Measurements from ENCODE around the gene PPT2.
A peak's percentile ranks its signal among the peaks of the same experiment; 100 is the strongest.

The PPT2 gene

DNA sequence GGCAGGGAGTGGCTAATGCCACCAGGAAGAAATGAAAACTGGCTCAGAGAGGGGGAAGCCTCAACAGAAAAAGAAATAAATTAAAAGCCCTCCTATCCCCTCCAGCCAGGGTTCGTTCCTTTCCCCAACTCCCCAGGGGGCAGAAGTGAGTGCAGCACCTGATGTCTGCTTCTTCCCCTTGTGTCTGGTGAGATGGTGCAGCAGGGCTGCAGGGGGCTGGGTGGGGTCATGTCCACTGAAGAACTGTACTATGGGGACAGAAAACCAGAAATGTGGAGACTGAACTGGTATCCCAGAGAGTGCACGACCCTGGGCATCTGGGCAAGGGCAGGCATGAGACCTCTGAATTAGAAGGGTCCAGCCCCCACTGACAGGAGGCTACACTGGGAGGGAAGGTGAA lies 14.4 kb downstream of the PPT2 start:
- peak in 1 of 42 donors; percentile 40 for DNase-seq
- intact Hi-C loops (cut with DNase I), result no loop called here

DNA sequence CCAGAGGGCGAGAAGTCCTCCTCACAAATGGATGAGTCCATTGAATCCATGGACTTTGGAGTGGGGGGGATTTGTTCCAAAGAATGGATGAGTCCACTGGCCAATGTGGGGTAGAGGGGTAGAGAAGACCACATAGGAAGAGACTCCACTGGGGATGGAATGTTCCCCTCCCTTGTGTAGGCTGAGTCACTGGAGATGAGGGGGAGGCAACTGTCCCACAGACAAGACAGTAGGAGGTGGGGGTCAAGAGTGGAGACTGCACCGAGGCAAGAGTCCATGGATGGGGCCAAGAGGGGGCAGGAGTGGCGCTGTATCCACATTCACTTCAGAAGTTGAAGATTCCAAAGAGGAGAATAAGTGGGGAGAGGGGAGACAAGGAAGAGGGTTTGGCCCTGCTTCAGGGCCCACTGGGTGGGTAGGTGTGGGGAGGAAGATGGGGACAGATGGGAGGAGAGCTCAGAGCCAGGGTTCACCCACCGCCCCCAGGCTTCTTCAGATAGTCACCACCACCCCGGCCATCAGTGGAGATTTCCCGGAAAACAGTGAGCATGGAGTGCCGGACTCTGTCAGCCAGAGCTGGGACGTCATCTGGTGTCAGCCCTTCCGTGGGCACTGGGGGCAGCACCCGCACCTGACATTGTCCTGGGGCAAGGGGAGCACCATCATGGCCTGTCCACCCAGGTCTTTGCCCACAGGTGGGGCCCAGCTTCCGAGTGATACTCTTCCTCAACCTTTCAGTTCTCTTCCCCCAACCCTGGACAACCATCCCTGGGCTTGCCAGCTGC lies 15.1 kb downstream of the PPT2 start:
- intact Hi-C loops (cut with DNase I), result no loop called here
- peak in 2 of 42 donors; percentile 17 to 27 for DNase-seq

DNA sequence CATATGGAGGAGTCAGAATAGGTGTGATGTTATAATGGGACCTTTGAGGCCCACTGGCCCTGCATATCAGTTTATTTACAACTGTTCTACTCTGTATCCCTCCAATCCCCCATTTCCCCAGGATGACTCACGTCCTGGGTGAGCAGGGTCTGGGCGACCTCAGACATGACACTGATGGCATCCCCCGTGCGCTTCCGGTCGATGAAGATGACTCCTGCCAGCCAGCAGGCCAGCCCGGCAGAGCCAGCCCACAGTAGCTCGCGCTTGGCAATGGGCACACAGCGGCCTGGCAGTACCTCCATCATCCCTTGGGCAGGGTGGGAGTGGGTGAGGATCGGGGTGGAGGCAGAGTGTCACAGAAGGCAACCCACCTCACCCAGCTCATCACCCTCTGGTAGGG lies 16.4 kb downstream of the PPT2 start:
- intact Hi-C loops (cut with DNase I), result no loop called here
- no peak for DNase-seq

DNA sequence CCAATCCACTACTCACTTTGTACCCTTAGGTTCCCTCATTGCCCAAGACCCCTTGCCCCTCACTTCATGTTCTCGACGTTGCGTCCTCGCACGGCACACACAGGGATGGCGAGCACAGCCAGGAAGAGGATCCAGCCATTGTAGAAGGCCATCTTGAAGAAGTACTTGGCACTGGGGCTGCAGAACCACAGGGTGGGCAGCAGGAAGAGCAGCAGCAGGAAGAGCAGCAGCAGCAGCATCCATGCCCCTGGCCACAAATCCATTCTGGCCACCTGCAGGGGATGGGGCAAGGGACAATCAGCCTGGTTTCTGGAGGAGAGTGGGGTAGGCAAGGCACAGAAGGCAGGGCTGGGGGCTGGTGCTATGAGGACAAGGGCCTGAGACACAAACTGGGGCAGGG lies 17.3 kb downstream of the PPT2 start:
- DNase-seq, result no peak
- intact Hi-C loops (cut with DNase I), result no loop called here

DNA sequence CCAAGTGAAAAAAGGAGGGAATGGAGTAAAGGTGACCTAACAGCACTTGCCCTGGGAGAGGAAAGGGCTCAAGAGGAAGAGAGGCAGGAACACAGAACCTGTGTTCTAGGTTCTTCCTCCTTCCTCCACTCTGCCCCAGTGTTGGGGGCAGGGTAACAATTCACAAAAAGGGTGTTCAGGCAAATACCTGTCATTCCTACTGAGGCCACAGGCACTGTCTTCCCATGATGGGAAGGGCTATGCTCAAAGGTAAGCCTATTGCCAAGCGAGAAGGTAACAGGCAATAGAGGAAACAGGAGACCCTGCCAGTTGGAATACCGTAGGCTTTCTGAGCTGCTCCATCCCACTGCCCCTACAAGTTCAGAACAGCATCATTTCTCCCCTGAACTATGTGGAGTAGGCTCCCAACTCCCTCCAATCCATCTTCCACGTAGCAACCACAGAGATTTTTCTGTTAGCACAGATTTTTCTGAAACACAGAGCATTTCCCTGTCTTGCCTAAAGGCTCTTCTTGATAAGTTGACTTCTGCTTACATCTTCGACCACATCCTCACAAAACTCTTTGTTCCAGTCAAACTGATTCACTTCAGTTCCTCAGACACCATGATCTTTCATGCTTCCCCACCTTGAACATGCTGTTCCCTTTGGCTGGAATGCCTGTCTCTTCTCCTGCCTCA lies 19.2 kb downstream of the PPT2 start:
- no peak for DNase-seq
- intact Hi-C loops (cut with DNase I), result no loop called here

DNA sequence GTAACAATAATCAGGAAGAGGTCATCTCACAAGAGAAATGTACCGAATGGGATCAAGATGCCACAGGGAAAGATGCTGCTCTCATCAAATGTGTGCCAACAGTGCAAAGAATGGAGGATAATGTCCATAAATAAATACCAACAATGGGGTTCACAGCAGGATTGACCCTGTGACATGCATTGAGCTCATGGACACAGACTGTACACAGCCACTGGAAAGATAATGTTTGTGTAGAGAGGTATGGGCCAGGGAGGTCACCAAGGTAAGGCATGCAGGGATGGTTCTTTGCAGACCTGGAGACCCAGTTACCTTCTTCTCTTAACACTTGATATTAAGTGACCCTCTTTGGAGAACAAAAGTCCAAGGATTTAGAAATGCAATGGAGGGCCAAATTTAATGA lies 20.5 kb downstream of the PPT2 start:
- intact Hi-C loops (cut with DNase I), result no loop called here
- DNase-seq, result no peak

DNA sequence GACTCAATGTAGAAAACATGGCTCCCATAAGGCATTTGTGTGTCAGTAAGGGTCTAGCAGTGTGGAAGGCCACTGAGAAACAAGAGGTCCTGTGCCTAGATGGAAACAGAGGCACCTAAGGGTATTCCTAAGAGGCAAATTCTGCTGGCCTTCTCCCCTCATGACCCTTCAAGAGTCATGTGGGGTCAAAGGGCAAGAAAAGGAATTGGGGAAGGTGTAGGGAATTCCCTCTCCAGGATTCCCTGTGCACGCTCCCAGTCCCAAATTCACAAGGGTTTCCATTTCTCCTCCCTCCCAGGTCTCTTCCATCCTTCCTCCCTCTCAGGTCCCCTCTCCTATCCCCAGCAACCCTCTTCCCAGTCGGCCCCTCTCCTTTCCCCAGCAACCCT lies 21.4 kb downstream of the PPT2 start:
- intact Hi-C loops (cut with DNase I), result no loop called here
- no peak for DNase-seq

DNA sequence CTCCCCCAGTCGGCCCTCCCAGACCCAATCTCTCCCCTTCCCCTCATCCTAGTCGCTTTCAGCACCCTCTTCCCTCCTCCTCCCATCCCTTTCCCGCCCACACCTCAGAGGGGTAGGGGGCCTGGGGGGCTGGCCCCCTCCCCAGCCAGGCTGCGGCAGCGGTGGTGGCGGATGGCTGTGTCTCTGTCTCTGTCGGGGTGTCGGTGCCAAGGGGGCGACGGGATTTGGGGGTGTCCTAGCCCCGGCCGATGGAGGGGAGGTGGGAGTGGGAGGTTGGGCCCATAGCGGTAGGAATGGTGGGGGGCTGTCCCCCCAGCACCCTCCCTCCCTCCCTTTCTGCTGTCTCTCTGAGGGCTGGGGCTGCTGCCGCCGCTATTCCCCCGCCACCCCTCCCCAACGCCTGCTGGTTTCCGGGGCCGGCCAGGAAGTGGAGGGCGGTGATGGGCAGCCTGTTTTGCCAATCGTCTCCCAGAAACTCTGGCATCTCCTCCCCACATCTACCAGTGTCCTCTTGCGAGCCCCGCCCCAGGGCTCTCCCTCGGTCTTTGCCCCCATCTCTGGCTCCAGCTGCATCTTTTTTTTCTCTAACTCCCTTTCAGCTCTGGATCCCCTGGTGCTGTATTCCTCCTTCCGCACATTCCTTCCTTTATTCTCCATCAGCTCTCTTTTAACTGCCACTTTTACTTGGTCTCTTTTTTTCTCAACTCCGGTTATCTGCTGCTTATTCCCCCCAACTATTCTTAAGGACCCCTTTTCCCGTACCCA lies 22.0 kb downstream of the PPT2 start, which contains the start of gene AGPAT1:
AGPAT1 (minus strand) TSS at position 374 of the 765 bp plus-strand sequence. CDS start 4,588 bp downstream, outside the sequence.
- intact Hi-C loops (cut with DNase I), result no loop called here
- peak; percentile 98 to 100 (median 99) for DNase-seq

DNA sequence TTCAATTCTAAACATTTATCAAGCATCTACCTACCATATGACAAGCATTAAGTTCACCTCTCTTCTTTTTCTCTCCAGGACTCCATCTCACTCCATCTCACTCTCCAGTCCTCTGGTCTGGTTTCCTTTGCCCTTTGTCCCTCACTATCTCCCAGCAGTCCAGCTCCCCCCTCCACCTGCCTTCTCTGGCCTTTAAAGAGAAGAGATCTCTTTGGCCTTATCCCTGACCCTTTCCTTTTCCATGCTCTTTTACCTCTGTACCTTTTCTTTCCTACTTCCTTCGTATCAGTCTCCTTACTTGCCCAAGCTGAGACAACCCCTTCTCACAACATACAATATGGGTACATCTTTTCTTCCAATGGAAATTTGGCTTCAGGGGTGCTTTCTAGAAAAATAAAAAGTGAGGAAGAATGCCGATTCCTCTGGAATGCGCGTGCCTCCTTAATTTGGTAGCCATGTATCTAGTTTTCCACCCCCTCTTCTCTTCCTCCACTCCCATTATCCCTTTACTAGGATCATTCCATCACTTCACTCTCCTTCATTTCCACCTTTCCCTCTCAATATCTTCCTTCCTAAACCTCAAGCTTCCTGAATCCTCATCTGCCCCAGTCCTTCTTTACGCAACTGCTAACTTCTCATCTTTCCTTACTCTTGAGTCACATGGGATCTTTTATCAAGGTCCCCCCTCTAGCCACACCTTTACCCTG lies 22.7 kb downstream of the PPT2 start:
- intact Hi-C loops (cut with DNase I), result no loop called here
- peak in 1 of 42 donors; percentile 21 for DNase-seq

DNA sequence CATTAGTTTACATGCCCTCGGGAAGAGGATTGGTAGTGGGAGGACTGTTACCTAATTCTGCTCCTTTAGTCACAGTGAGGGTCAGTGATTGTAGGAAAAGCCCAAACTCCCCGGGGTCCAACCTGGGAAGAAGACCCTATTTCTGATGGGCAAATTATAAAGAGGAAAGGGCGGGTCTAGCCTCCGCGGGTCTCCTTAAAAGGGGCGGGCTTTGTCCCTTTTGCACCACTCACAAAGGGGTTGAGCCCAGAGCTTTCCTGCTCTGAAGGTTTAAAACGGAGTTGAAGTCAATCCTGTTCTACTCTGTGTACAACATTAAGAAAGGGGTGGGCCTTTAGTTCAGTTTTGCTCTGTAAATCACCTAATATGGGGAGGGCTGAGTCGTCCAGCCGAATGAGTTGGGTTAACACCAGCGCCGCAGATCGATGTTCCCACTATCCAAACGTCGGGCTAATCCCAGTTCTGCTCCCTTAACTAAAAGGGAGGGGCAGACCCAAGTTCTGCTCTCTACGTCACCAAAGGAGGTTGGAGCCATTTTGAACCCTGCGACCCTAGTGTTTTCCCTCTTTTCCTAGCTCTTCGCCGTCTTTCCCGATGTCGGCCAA lies 23.3 kb downstream of the PPT2 start:
- DNase-seq, result peak in 10 of 42 donors; percentile 38 to 65 (median 49)
- intact Hi-C loops (cut with DNase I), result no loop called here

DNA sequence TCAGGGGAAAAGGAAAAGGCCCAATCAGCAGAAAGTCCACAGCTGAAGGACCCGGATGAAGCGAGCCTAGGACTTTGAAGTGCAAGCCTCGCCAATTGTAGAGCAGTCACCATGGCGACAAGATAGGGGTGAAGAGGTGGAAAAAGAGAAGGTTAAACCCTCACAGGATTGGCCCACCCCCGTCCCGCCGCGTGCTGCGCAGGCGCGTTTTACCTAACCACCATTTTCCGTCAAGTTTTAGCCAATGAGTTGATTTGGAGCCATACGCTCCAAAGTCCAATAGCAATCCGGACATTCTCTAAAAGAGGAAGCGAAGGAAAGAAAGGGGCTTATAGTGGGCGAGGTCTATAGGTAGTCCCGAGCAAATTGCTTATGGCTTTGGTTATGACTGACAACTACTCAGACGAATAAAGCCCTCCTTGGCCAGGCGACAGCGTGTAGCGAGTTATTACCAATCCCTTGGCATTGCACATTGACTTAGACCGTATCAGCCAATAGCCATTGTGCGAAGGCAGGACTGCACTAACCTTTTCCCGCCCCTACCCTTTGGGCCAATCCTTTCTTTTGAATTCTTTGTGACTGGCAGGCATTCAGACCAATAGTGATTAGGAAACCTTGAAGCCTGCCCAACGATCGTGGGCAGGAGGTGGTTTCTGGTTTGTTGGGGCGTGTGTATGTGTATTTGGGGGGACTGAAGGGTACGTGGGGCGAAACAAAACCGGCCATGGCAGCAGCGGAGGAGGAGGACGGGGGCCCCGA lies 24.0 kb downstream of the PPT2 start, which contains the start of gene RNF5:
RNF5 (plus strand) TSS at position 618 of the 759 bp plus-strand sequence; CDS start at position 725, 107 bp downstream.
- peak; percentile 88 to 100 (median 96) for DNase-seq
- intact Hi-C loops (cut with DNase I), result no loop called here

DNA sequence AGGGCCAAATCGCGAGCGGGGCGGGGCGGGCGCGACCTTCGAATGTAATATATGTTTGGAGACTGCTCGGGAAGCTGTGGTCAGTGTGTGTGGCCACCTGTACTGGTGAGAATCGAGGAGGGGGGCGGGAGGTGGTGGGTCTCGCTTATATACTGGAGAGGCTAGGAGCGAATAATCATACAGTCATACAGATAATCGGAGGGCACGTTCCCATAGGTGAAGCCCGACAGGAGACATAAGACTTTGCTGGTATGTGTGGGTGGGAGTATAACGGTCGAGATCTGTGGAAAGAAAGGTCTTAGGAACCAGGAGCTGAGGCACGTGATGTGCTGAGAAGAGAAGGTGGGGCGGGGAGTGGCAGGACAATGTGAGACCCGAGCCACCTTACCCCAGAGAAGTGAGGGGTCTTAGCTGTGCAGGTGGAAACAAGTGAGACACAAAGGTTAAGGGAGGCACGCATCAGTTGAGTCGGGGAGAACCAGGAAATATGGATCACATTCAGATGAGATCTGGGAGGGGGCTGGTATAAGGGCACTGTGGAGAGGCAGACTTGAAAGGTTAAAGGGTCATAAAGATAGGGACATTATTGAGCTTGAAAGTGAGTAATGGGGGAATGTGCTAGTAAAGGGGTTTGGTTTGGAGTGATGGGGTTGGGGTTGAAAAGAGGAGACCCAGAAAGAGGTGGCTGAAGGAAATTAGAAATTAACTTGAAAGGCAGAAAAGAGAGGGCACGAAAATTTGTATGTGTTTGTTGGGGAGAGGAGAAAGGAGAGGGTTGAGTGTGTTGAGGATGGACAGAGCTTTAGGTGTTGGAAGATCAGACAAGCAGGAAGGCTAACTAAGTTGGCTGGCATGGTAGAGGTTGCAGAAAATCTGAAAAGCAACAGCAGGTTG lies 24.9 kb downstream of the PPT2 start:
- intact Hi-C loops (cut with DNase I), result no loop called here
- no peak for DNase-seq

DNA sequence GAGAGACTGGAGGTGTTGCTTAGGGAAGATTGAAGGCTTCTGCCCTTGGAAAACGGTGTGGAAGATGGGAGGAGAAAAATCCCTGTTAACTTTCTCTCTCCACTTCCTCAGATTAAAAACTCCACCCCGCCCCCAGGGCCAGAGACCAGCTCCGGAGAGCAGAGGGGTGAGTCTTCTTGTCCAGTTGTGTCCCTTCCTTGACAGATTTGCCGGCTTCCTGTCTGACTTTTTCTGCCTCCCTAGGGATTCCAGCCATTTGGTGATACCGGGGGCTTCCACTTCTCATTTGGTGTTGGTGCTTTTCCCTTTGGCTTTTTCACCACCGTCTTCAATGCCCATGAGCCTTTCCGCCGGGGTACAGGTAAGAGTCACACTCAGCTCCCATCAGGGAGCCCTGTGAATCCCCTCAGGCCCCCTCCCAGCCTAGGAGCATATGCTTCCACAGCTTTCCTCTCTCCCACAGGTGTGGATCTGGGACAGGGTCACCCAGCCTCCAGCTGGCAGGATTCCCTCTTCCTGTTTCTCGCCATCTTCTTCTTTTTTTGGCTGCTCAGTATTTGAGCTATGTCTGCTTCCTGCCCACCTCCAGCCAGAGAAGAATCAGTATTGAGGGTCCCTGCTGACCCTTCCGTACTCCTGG lies 25.9 kb downstream of the PPT2 start:
- intact Hi-C loops (cut with DNase I), result no loop called here
- no peak for DNase-seq

DNA sequence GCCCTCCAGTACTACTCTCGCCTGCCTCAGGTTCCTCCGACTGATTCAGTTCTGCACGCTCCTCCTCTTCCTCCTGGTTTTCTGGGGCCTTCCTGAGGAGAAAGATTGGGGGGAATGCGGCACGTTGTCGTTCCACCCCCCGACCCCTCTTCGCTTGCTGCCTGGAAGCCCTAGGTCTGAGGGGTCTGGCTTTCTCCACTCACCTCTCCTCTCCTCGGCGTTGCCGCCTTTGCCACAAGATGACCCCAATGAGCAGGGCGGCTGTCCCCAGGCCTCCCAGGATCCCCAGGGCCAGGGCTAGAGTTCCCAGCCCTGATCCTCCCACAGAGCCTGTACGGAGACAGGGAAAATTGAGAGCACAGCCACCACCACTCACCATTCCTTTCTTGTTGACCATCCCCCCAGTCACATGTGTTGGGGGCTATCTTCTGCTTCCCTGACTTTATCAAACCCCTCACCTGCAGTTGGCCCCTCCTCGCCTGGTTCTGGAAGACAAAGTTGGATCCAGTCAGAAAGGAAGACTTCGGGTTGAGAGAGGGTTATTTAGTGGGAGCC lies 27.3 kb downstream of the PPT2 start:
- no peak for DNase-seq
- intact Hi-C loops (cut with DNase I), result no loop called here

DNA sequence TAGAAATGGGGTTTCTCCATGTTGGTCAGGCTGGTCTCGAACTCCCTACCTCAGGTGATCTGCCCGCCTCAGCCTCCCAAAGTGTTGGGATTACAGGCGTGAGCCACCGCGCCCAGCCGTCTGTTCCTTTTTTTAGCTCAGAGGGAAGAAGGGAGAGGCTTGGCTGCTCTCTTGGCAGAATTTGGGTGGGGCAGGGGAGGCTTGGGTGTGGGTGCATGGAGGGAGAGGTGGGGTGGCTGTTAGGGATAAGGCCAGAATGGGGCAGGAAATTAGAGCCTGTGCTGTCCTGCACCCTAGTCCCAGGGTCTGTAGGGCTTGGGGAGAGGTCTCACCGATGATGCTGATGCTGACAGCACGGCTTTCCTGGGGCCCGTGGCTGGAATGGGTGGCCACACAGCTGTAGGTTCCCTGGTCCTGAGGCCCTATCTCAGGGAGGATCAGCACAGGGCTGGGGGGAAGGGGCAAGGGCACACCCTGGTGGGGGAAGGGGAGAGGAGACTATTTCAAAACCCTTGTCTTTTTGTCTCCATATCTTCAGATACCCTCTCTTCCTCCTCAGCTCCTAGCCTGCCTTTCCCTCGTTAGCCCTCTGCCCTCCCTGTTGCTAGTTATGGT lies 28.1 kb downstream of the PPT2 start:
- peak in 2 of 42 donors; percentile 1 to 8 for DNase-seq
- intact Hi-C loops (cut with DNase I), result no loop called here

DNA sequence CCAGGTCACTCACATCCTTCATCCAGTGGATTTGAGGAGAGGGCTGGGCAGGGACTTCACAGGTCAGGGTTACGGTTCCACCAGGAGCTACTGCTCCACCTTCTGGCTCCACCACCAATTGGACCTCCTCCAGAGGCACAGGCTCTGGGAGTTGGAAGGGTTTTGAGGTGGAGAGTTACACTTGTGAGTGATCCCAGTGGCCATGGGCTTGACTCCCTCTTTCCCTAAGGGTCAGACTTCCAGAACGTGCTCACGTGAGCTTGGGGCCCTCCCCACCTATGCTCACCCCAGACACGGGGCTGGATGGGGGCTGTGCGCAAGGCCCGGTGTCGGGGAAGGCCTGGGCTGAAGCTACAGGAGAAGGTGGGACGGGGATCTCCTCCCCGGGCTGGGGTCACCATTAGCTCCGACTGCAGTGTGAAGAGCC lies 28.6 kb downstream of the PPT2 start:
- intact Hi-C loops (cut with DNase I), result no loop called here
- DNase-seq, result peak in 1 of 42 donors; percentile 3

All from head of caudate nucleus (tissue), 42 donors.